Esophagus squamous epithelium (tissue), 4 donors: ENCODE results near the gene HTRA2.

Experiments used
- POLR2A ChIP-seq, 4 donors: fragments of 450-650 bp; IDR thresholded peaks; one replicate each; pipeline ENCODE4 v1.6.1; 2017; ENCODE audit warnings: antibody characterized with exemption in 4 of 4, mild to moderate bottlenecking in 4 of 4, moderate library complexity in 3 of 4
- TF ChIP-seq, protein P1 (sequence below), 6 experiments: fragments of 450-650 bp in 4 of 6; fragments of 200-600 bp in 2 of 6; sonication (generic) in 2 of 6; IDR thresholded peaks; one replicate each; pipeline ENCODE4 v1.5.1; 2016 to 2019; ENCODE audit warnings: antibody characterized with exemption in 6 of 6, mild to moderate bottlenecking in 4 of 6, moderate library complexity in 4 of 6

- TF ChIP-seq, protein P1, sequence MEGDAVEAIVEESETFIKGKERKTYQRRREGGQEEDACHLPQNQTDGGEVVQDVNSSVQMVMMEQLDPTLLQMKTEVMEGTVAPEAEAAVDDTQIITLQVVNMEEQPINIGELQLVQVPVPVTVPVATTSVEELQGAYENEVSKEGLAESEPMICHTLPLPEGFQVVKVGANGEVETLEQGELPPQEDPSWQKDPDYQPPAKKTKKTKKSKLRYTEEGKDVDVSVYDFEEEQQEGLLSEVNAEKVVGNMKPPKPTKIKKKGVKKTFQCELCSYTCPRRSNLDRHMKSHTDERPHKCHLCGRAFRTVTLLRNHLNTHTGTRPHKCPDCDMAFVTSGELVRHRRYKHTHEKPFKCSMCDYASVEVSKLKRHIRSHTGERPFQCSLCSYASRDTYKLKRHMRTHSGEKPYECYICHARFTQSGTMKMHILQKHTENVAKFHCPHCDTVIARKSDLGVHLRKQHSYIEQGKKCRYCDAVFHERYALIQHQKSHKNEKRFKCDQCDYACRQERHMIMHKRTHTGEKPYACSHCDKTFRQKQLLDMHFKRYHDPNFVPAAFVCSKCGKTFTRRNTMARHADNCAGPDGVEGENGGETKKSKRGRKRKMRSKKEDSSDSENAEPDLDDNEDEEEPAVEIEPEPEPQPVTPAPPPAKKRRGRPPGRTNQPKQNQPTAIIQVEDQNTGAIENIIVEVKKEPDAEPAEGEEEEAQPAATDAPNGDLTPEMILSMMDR (IDR thresholded peaks at IDR 0.05) = no peak
- TF ChIP-seq POLR2A (IDR thresholded peaks at IDR 0.05) = no peak
Measured at GRCh38 chr2:74488643-74489481, 40.9 kb upstream of the HTRA2 start.
